ENCODE data around the gene PPFIA2.
A peak's percentile ranks its signal among the peaks of the same experiment; 100 is the strongest.

PPFIA2 gene

GRCh38 chr12:81297601-81298000, 461.5 kb downstream of the PPFIA2 start:
- DNase-seq: no peak
- Histone ChIP-seq H3K27me3 (no peaks in the 10 kb centered on the region; the same call in 1 of the 2 replicates), H3K4me1 (no peaks in the 10 kb centered on the region), H3K4me3 (ENCODE audit: low read depth, low read length) (no peak overlapping the region), H3K9me3 (no peaks in the 10 kb centered on the region), H3K36me3 (no peaks in the 10 kb centered on the region)
- no peak for TF ChIP-seq CTCF (IDR thresholded peaks at IDR 0.05; ENCODE audit: low read depth, low read length)

- peak; percentile 7 for DNase-seq
- Histone ChIP-seq H3K36me3 (no peaks in the 10 kb centered on the region), H3K4me3 (ENCODE audit: low read depth, low read length) (no peak overlapping the region), H3K9me3 (no peaks in the 10 kb centered on the region), H3K27me3 (no peaks in the 10 kb centered on the region; the same call in 1 of the 2 replicates), H3K4me1 (no peaks in the 10 kb centered on the region)
- TF ChIP-seq CTCF (IDR thresholded peaks at IDR 0.05; ENCODE audit: low read depth, low read length): no peak
These were observed 462.4 kb downstream of the PPFIA2 start for GRCh38 chr12:81296556-81297305.

- H3K4me3 ChIP-seq (ENCODE audit: low read depth, low read length): no peak overlapping the region
- no peaks in the 10 kb centered on the region; the same call in 1 of the 2 replicates for H3K27me3 ChIP-seq
- TF ChIP-seq CTCF (IDR thresholded peaks at IDR 0.05; ENCODE audit: low read depth, low read length): no peak
- H3K9me3 ChIP-seq: no peaks in the 10 kb centered on the region; the same call in 1 of the 2 replicates
- H3K36me3 ChIP-seq: no peaks in the 10 kb centered on the region
- DNase-seq: no peak
- H3K4me1 ChIP-seq: no peaks in the 10 kb centered on the region
These were observed 463.9 kb downstream of the PPFIA2 start for GRCh38 chr12:81295251-81295650.

DNA sequence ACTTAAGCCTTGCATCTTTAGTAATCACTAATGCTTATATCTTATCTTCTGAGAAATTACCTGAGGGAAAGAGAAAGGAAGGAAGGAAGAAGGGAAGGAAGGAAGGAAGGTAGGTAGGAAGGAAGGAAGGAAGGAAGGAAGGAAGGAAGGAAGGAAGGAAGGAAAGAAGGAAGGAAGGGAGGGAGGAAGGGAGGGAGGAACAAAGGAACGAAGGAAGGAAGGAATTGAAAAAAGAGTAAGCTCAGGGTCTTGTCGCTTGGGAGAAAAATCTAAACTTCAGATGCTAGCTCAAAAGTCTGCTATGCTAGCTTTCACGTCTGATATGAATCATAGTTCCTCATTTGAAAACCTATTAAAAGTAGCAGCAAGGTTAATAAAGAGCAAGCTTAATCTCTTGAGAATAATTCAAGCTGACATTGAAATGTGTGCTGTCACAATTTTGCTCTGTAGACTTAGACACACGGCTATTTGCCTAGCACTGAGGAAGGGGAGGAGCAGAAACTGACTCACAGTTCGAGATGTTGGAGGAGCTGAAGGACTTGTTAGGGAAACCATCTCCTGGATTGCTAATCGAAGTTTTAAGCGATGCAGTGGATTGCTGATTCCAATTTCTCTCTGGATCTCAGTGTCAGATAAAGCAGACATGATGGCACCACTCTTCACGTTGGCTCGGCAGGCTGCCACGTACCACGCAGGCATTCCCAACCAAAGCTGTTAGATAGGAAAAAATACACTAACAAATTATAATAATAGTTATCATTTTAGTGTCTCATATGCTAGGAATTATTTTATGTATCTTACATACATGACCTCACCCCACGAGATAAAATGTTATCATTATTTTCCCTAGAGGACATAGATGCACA, 464.6 kb downstream of the PPFIA2 start:
- no peak for DNase-seq
- no peak overlapping the region for H3K4me3 ChIP-seq (ENCODE audit: low read depth, low read length)
- TF ChIP-seq CTCF (IDR thresholded peaks at IDR 0.05; ENCODE audit: low read depth, low read length): no peak
- no peaks in the 10 kb centered on the region; the same call in 1 of the 2 replicates for H3K9me3 ChIP-seq
- no peaks in the 10 kb centered on the region for H3K4me1 ChIP-seq
- no peaks in the 10 kb centered on the region for H3K36me3 ChIP-seq
- H3K27me3 ChIP-seq: no peaks in the 10 kb centered on the region; the same call in 1 of the 2 replicates

DNA sequence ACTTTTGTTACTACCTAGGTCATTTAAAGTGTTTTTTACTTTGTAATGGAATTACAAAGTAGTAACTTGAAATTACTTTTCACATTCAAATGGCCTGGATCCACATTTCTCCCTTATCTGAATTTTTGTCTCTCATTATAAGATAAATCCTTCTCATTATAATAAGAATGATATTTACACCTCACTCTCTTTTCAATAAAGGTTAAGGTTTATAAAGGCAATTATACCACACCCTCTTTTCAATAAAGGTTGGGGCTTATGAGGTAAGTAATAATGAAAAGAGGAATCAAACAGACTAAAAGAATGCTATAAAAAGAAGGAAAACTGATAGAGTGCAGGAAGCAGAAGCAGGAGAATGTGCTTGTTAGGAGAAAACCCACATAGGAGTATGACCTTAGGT, 470.5 kb downstream of the PPFIA2 start:
- H3K36me3 ChIP-seq: no peaks in the 10 kb centered on the region
- no peaks in the 10 kb centered on the region for H3K4me1 ChIP-seq
- no peaks in the 10 kb centered on the region for H3K27me3 ChIP-seq
- TF ChIP-seq CTCF (IDR thresholded peaks at IDR 0.05; ENCODE audit: low read depth, low read length): no peak
- H3K4me3 ChIP-seq (ENCODE audit: low read depth, low read length): no peak overlapping the region
- no peak for DNase-seq
- no peaks in the 10 kb centered on the region; the same call in 1 of the 2 replicates for H3K9me3 ChIP-seq
